WTC11 (cell line): ENCODE data around the gene TCEAL7. TPM values are rescaled to one million over a fixed set of nuclear protein-coding genes. Genes with fewer than 3 reads are reported as not detected.

Source experiments
- ATAC-seq: fragments of 200-7000 bp; cut with Tn5 transposase; 2 replicates; pipeline ENCODE4 v1.10.0; 2021; ENCODE audit warnings: mild to moderate bottlenecking, moderate library complexity
- CTCF ChIA-PET: fragments of 300-600 bp; sonication (Branson Sonifier 250); formaldehyde crosslinking; loops from one replicate; lab custom pipeline; 2021; ENCODE audit warnings: antibody characterized with exemption; lab: Charles Lee
- POLR2A ChIA-PET: fragments of 350-600 bp; sonication (Branson Sonifier 250); formaldehyde crosslinking; loops from one replicate; lab custom pipeline; 2021; ENCODE audit warnings: antibody characterized with exemption; lab: Charles Lee
- DNase-seq: peaks from one replicate; pipeline ENCODE4 v3.0.0; 2021; ENCODE audit warnings: low spot score
- H3K27ac Mint-ChIP-seq: 2 replicates; pipeline ENCODE4 v1.8.0; 2021; ENCODE audit warnings: mixed read lengths
- H3K27me3 Mint-ChIP-seq: 2 replicates; pipeline ENCODE4 v1.8.0; 2021; ENCODE audit warnings: low read depth, mild to moderate bottlenecking, moderate library complexity, mixed read lengths
- H3K36me3 Mint-ChIP-seq: 2 replicates; pipeline ENCODE4 v1.8.0; 2021; ENCODE audit warnings: mixed read lengths
- H3K4me1 Mint-ChIP-seq: 2 replicates; pipeline ENCODE4 v1.8.0; 2022; ENCODE audit warnings: mixed read lengths
- H3K4me3 Mint-ChIP-seq: 2 replicates; pipeline ENCODE4 v1.8.0; 2021; ENCODE audit warnings: mild to moderate bottlenecking, moderate library complexity, mixed read lengths
- H3K9me3 Mint-ChIP-seq: 2 replicates; pipeline ENCODE4 v1.8.0; 2021; ENCODE audit warnings: mixed read lengths
- ATF2 ChIP-seq: sonication (generic); formaldehyde crosslinking; IDR thresholded peaks from 2 replicates; pipeline ENCODE4 v1.8.1; 2022; ENCODE audit warnings: low read depth, missing genetic modification reagents, borderline replicate concordance
- CREM ChIP-seq: sonication (generic); formaldehyde crosslinking; IDR thresholded peaks from 2 replicates; pipeline ENCODE4 v1.8.1; 2022; ENCODE audit warnings: mild to moderate bottlenecking, missing genetic modification reagents, moderate library complexity
- ELF4 ChIP-seq: sonication (generic); formaldehyde crosslinking; IDR thresholded peaks from 2 replicates; pipeline ENCODE4 v1.8.1; 2022; ENCODE audit warnings: low read depth, mild to moderate bottlenecking, moderate library complexity, missing genetic modification reagents
- ETV6 ChIP-seq: sonication (generic); formaldehyde crosslinking; IDR thresholded peaks from 2 replicates; pipeline ENCODE4 v1.8.1; 2022; ENCODE audit warnings: mild to moderate bottlenecking, missing genetic modification reagents
- HMGA2 ChIP-seq: fragments of 250-450 bp; sonication (Bioruptor Pico); IDR thresholded peaks from 2 replicates; pipeline ENCODE4 v1.4.0; 2021; ENCODE audit warnings: mild to moderate bottlenecking, moderate library complexity
- NR1H2 ChIP-seq: sonication (generic); formaldehyde crosslinking; IDR thresholded peaks from 2 replicates; pipeline ENCODE4 v1.9.0; 2021; ENCODE audit warnings: mild to moderate bottlenecking, moderate library complexity, missing genetic modification reagents
- NR3C1 ChIP-seq: sonication (generic); formaldehyde crosslinking; conservative IDR thresholded peaks from 2 replicates; pipeline ENCODE4 v1.8.1; 2023; ENCODE audit warnings: low read depth, mild to moderate bottlenecking, missing genetic modification reagents
- OVOL2 ChIP-seq: fragments of 250-450 bp; sonication (Bioruptor Pico); IDR thresholded peaks from 2 replicates; pipeline ENCODE4 v1.9.0; 2021; ENCODE audit warnings: mild to moderate bottlenecking, borderline replicate concordance
- RORB ChIP-seq: fragments of 250-450 bp; sonication (Bioruptor Pico); IDR thresholded peaks from 2 replicates; pipeline ENCODE4 v1.9.0; 2021; ENCODE audit warnings: mild to moderate bottlenecking
- USF1 ChIP-seq: sonication (generic); formaldehyde crosslinking; IDR thresholded peaks from 2 replicates; pipeline ENCODE4 v1.8.0; 2022; ENCODE audit warnings: mild to moderate bottlenecking, missing genetic modification reagents
- ZNF416 ChIP-seq: fragments of 250-450 bp; sonication (Bioruptor Pico); IDR thresholded peaks from 2 replicates; pipeline ENCODE4 v1.9.0; 2021; ENCODE audit warnings: mild to moderate bottlenecking, inconsistent platforms
- ZNF532 ChIP-seq: fragments of 250-450 bp; sonication (Bioruptor Pico); IDR thresholded peaks from 2 replicates; pipeline ENCODE4 v1.9.0; 2021; ENCODE audit warnings: mild to moderate bottlenecking, borderline replicate concordance
- total RNA-seq: library from RNA; stranded (reverse); gene quantifications from 3 replicates; pipeline ENCODE4 v1.2.3, GENCODE V29; 2021
- TF ChIP-seq, protein P1 (sequence below): fragments of 200-600 bp; IDR thresholded peaks from 2 replicates; pipeline ENCODE4 v1.8.0; 2022; ENCODE audit warnings: antibody characterized with exemption
- TF ChIP-seq, protein P2 (sequence below): sonication (generic); formaldehyde crosslinking; IDR thresholded peaks from 2 replicates; pipeline ENCODE4 v1.8.0; 2022; ENCODE audit warnings: missing genetic modification reagents
- TF ChIP-seq, protein P3 (sequence below): sonication (generic); formaldehyde crosslinking; IDR thresholded peaks from 2 replicates; pipeline ENCODE4 v1.8.0; 2023; ENCODE audit warnings: mild to moderate bottlenecking, missing genetic modification reagents
- TF ChIP-seq, protein P4 (sequence below): sonication (generic); formaldehyde crosslinking; IDR thresholded peaks from 2 replicates; pipeline ENCODE4 v1.8.1; 2023; ENCODE audit warnings: mild to moderate bottlenecking, missing genetic modification reagents, moderate library complexity
- TF ChIP-seq, protein P5 (sequence below): sonication (generic); formaldehyde crosslinking; IDR thresholded peaks from 2 replicates; pipeline ENCODE4 v1.8.1; 2023; ENCODE audit warnings: mild to moderate bottlenecking, missing genetic modification reagents

The TCEAL7 gene
- total RNA-seq, 1 experiment from 2014 or later: 5.6 TPM

- Mint-ChIP-seq H3K36me3 (no peaks in the 10 kb centered on the region), H3K27ac (no peak overlapping the region), H3K9me3 (no peaks in the 10 kb centered on the region), H3K27me3 (no peaks in the 10 kb centered on the region), H3K4me3 (no peak overlapping the region), H3K4me1 (peaks cover 24% of the 10 kb centered on the region)
- CTCF ChIA-PET: interaction anchor here (1.3 to 1.6 kb wide), 3 partner anchors 11 to 97 kb away, joined by 3 to 4 read pairs (median 4); partner anchors contain the start of genes TCEAL7 and TCEAL9
- no peak for TF ChIP-seq ZNF416
- TF ChIP-seq, protein P1, sequence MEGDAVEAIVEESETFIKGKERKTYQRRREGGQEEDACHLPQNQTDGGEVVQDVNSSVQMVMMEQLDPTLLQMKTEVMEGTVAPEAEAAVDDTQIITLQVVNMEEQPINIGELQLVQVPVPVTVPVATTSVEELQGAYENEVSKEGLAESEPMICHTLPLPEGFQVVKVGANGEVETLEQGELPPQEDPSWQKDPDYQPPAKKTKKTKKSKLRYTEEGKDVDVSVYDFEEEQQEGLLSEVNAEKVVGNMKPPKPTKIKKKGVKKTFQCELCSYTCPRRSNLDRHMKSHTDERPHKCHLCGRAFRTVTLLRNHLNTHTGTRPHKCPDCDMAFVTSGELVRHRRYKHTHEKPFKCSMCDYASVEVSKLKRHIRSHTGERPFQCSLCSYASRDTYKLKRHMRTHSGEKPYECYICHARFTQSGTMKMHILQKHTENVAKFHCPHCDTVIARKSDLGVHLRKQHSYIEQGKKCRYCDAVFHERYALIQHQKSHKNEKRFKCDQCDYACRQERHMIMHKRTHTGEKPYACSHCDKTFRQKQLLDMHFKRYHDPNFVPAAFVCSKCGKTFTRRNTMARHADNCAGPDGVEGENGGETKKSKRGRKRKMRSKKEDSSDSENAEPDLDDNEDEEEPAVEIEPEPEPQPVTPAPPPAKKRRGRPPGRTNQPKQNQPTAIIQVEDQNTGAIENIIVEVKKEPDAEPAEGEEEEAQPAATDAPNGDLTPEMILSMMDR: no peak
- TF ChIP-seq, protein P2, sequence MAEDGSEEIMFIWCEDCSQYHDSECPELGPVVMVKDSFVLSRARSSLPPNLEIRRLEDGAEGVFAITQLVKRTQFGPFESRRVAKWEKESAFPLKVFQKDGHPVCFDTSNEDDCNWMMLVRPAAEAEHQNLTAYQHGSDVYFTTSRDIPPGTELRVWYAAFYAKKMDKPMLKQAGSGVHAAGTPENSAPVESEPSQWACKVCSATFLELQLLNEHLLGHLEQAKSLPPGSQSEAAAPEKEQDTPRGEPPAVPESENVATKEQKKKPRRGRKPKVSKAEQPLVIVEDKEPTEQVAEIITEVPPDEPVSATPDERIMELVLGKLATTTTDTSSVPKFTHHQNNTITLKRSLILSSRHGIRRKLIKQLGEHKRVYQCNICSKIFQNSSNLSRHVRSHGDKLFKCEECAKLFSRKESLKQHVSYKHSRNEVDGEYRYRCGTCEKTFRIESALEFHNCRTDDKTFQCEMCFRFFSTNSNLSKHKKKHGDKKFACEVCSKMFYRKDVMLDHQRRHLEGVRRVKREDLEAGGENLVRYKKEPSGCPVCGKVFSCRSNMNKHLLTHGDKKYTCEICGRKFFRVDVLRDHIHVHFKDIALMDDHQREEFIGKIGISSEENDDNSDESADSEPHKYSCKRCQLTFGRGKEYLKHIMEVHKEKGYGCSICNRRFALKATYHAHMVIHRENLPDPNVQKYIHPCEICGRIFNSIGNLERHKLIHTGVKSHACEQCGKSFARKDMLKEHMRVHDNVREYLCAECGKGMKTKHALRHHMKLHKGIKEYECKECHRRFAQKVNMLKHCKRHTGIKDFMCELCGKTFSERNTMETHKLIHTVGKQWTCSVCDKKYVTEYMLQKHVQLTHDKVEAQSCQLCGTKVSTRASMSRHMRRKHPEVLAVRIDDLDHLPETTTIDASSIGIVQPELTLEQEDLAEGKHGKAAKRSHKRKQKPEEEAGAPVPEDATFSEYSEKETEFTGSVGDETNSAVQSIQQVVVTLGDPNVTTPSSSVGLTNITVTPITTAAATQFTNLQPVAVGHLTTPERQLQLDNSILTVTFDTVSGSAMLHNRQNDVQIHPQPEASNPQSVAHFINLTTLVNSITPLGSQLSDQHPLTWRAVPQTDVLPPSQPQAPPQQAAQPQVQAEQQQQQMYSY (CRISPR knock-in tag): no peak
- TF ChIP-seq ZNF532 (CRISPR knock-in tag): no peak
- TF ChIP-seq, protein P3, sequence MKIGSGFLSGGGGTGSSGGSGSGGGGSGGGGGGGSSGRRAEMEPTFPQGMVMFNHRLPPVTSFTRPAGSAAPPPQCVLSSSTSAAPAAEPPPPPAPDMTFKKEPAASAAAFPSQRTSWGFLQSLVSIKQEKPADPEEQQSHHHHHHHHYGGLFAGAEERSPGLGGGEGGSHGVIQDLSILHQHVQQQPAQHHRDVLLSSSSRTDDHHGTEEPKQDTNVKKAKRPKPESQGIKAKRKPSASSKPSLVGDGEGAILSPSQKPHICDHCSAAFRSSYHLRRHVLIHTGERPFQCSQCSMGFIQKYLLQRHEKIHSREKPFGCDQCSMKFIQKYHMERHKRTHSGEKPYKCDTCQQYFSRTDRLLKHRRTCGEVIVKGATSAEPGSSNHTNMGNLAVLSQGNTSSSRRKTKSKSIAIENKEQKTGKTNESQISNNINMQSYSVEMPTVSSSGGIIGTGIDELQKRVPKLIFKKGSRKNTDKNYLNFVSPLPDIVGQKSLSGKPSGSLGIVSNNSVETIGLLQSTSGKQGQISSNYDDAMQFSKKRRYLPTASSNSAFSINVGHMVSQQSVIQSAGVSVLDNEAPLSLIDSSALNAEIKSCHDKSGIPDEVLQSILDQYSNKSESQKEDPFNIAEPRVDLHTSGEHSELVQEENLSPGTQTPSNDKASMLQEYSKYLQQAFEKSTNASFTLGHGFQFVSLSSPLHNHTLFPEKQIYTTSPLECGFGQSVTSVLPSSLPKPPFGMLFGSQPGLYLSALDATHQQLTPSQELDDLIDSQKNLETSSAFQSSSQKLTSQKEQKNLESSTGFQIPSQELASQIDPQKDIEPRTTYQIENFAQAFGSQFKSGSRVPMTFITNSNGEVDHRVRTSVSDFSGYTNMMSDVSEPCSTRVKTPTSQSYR (CRISPR knock-in tag): no peak
- TF ChIP-seq USF1 (CRISPR knock-in tag): no peak
- TF ChIP-seq, protein P4, sequence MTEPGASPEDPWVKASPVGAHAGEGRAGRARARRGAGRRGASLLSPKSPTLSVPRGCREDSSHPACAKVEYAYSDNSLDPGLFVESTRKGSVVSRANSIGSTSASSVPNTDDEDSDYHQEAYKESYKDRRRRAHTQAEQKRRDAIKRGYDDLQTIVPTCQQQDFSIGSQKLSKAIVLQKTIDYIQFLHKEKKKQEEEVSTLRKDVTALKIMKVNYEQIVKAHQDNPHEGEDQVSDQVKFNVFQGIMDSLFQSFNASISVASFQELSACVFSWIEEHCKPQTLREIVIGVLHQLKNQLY: no peak
- POLR2A ChIA-PET: interaction anchor here (1.4 kb wide), 1 partner anchor 11 kb away, joined by 4 read pairs; the partner anchor contains the start of gene TCEAL9
- DNase-seq (no peak), ATAC-seq (no peak)
Measured at GRCh38 chrX:103367502-103367901, 37.5 kb downstream of the TCEAL7 start.

- ATAC-seq (no peak), DNase-seq (no peak)
- ChIA-PET POLR2A (interaction anchor here (0.5 kb wide), 1 partner anchor 12 kb away, joined by 4 read pairs; no protein-coding TSS in a partner anchor), CTCF (no interaction called here)
- H3K36me3 Mint-ChIP-seq: no peaks in the 10 kb centered on the region
- H3K27me3 Mint-ChIP-seq: no peaks in the 10 kb centered on the region
- no peak overlapping the region for H3K27ac Mint-ChIP-seq
- H3K4me3 Mint-ChIP-seq: no peak overlapping the region
- peaks cover 22% of the 10 kb centered on the region for H3K4me1 Mint-ChIP-seq
- H3K9me3 Mint-ChIP-seq: no peaks in the 10 kb centered on the region
- TF ChIP-seq CREM (CRISPR knock-in tag): no peak
- no peak for TF ChIP-seq OVOL2 (CRISPR knock-in tag)
- TF ChIP-seq ATF2 (CRISPR knock-in tag): no peak
- no peak for TF ChIP-seq RORB (CRISPR knock-in tag)
- TF ChIP-seq ELF4 (CRISPR knock-in tag): no peak
- no peak for TF ChIP-seq HMGA2
- TF ChIP-seq, protein P5, sequence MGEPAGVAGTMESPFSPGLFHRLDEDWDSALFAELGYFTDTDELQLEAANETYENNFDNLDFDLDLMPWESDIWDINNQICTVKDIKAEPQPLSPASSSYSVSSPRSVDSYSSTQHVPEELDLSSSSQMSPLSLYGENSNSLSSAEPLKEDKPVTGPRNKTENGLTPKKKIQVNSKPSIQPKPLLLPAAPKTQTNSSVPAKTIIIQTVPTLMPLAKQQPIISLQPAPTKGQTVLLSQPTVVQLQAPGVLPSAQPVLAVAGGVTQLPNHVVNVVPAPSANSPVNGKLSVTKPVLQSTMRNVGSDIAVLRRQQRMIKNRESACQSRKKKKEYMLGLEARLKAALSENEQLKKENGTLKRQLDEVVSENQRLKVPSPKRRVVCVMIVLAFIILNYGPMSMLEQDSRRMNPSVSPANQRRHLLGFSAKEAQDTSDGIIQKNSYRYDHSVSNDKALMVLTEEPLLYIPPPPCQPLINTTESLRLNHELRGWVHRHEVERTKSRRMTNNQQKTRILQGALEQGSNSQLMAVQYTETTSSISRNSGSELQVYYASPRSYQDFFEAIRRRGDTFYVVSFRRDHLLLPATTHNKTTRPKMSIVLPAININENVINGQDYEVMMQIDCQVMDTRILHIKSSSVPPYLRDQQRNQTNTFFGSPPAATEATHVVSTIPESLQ (CRISPR knock-in tag): no peak
- TF ChIP-seq NR3C1 (CRISPR knock-in tag): no peak
- no peak for TF ChIP-seq NR1H2 (CRISPR knock-in tag)
- no peak for TF ChIP-seq ETV6 (CRISPR knock-in tag)
Measured at GRCh38 chrX:103369479-103369878, 39.4 kb downstream of the TCEAL7 start.
